NCI-H2171 treated with DMSO at 0.1 percent for 48 hours (cell line): Measurements from ENCODE around the gene ADGRA1.
"Not testable (repeated sequence)": the region's sequence is repeated elsewhere in the genome, so short reads cannot be mapped to it uniquely, and the experiment has no call there.

Experiments used
- DNase-seq: peaks from one replicate; lab custom pipeline; 2025; lab: John Stamatoyannopoulos, UW

ADGRA1 gene

DNA sequence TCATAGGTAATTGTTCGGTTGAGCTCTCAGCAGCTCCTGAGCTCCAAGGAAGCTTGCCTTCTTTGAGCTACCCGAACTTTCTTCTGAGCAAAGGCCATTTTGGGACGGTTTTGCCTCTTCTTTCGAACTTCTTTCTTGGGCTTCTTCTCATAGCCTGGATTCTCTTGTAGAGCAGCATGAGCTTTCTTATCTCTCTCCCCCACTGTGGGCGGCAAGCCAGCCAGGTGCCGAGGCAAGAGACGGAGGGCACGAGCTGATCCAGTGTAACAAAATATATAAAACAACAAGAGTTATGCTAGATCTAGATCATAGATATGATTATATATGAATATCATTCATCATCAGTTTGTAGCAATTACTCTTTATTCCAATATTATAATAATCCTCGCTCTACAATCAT lies 55.8 kb downstream of the ADGRA1 start:
- no peak for DNase-seq

DNA sequence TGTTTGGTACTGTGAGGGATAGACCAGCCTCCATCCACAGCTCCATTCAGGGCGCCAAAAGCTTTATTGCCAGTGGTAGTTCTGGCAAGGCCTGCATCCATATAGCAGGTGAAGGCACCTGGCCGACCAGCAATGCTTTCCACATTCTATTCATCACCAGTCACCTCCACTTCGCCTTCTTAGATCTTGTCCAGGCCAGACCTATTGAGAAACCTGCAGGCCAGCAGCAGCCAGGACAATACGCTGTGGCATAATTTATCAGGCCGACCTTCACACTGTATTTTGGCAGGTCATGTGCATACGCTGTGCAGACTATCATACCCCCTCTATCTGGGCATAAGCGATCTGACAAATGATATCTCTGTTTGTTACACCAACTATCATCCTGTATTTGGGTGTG lies 57.0 kb downstream of the ADGRA1 start:
- no peak for DNase-seq

DNA sequence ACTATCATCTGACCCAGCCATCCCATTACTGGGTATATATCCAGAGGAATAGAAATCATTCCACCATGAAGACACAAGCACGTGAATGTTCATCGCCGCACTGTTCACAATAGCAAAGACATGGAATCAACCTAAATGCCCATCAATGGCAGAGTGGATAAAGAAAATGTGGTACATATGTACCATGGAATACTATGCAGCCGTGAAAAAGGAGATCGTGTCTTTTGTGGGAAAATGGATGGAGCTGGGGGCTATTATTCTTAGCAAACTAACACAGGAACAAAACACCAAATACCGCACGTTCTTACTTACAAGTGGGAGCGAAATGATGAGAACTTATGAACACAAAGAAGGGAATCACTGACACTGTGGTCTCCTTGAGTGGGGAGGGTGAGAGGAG lies 62.5 kb downstream of the ADGRA1 start:
- DNase-seq, result no peak

DNA sequence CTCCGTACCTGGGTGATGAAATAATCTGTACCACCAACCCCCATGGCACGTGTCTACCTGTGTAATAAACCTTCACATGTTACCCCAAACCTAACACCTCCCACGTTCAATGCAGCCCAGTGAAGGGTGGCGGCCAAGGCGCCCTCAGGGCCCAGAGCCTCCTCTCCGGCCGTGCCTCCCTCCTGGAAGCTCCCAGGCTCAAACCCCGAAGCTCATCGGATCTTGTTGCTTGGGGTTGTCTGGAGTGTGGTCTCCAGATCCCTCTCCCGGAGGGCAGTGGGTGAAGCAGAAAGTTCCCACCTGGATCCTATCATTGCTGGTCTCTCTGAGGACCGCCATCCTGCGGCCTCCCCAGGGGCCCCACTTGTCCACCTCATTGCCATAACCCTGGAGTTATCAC lies 62.9 kb downstream of the ADGRA1 start:
- no peak for DNase-seq

DNA sequence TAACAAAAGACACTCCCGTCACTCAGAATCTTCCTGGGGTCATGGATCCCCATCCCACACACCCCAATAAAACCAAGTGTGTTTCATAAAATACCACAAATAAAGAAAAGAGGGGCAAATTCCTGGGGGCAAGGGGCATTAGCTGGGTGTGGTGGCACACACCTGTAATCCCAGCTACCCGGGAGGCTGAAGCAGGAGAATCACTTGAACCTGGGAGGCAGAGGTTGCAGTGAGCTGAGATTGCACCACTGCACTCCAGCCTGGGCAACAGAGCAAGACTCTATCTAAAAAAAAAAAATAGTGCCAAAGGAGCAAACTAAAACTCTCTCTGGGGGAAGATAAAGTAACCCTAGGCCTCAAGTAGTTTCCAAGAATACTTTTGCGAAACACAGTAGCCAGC lies 63.3 kb downstream of the ADGRA1 start:
- DNase-seq, result not testable (repeated sequence)

DNA sequence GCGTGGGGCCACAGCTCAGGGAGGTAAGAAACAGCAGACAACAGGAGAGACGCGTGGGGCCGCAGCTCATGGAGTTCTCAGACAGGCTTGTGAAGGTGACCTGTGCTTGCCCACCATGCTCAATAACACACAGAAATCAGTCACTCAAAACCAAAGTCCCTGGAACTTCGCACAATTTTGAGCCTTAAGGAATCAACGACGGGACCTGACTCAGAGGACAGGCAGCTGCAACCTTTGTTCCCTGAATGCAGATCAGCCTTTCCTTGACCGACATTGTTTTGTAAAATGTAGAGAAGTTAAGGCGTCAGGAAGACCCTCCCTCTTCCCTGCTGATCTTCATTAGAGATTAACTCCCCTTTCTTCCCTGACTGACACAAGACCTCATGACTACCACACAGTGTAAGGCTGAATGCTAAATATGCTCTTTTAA lies 63.8 kb downstream of the ADGRA1 start:
- no peak for DNase-seq

DNA sequence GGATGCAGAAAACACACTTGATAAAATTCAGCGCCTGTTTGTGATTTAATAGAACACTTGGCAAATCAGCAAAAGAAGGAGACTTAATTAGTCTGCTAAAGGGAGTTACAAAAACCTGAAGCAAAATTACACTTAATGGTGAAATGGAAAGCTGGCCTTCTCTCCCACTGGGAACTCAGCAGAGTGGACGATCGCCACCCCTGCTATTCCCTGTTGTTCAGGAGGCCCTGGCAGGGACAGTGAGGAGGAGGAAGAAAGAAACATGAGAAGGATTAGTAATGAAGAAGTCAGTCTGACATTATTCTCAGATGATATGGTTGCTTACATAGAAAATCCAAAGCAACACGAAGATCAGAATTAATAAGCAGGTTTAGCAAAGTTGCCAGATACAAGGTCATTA lies 66.7 kb downstream of the ADGRA1 start:
- no peak for DNase-seq

DNA sequence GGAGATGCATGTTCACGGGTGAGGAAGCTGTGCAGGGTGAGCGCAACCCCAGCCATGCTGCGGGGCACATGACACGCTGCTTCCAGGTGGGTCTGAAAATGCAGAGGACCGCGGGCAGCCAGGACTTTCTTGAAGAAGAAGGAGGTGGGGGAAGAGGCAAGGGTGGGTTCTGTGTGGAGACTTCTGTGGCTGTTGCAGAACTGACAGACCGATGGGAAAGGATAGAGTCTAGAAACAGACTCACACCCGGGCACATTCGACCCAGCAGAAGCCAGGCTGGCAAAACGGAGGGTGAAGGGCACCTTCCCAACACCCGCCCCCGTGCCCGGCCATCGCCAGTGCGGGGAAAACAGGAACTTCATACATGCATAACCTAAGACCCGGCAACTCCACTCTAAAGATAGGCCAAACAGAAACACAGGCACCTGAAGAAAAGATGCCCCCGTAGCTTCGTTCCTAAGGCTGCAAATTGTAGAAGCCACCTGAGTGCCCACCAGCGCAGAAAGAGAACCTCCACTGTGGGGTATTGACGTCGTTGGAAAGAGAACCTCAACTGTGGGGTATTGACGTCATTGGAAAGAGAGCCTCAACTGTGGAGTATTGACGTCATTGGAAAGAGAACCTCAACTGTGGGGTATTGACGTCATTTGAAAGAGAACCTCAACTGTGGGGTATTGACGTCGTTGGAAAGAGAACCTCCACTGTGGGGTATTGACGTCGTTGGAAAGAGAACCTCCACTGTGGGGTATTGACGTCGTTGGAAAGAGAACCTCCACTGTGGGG lies 67.5 kb downstream of the ADGRA1 start:
- no peak for DNase-seq

DNA sequence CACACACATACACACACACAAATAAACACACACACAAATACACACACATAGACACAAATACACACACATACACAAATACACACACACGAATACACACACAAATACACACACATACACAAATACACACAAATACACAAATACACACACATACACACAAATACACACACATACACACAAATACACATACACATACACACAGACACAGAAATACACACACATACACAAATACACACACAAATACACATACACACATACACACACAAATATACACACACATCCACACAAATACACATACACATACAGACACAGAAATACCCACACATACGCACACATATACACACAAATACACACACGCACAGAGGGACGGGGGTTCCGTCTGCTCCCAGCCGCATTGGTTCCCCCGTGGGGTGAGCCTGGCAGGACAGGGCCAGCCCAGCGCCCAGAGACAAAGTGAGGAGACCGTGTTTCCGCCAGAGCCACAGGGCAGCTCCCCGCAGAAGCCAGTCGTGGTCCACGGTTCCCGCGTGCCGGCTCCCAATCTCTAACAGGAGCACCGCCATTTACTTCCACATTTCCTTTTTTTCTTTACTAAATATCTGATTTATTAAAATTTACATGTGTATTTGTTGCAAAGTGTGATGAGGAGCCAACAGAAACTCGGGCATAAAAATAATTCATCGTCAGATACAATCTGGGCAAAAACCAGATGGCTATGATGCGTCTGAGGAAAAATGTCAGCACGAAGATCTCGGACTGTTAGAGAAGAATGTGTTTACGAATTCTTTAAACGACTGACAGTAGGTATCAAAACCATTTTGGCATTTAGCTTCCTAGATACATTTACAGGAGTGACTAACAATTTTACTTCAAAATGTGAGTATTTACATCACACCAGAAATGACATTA lies 69.2 kb downstream of the ADGRA1 start:
- DNase-seq, result no peak

DNA sequence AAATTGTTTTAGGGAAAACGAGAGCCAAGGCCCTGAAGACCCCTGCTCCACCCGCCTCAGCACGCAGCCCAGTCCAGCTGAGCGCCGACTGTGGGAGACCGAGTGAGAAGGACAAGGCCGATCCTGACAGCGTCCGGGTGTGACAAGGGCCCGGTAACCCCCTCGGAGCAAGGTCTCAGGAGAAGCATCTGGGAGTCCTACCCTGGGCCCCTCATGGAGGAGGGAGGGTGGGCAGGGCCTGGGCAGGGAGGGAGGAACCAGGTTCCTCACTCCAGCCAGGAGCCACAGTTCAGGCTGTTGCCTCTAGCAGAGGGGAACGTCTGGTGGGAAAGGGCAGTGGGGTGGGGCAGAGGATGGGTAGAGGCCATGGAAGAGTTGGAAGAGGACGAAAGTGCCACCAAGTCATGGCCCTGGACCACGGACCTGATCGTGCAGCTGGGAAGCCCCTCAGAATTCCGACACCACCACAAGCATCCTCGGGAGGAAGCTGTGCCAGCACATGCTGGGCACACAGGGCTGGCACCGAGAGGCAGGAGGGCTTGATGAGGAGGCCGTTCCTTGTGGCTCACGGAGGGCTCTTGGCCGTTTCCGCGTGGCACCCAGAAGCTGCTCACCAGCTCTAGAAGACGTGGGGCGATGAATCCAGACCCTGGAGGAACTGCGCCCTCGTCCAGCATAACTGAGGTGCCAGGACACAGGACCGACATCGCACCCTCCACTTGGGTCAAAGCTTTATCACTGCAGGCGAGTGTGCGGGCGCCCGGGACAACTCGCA lies 70.1 kb downstream of the ADGRA1 start:
- no peak for DNase-seq

DNA sequence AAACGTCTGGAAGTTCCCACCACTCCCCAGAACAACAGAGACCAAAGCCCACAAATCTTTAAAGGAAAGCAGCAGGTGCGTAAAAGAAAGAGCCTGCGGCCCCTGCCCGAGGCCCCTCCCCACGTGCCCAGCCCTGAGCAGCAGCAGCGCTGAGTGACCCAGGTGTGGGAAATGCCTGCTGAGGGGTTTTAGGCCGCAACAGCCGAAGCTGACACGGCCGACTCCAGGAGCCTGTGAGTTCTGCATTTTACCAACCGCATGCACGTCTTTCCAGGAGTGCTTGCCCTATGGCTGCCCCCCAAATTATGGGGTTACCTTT lies 70.7 kb downstream of the ADGRA1 start:
- no peak for DNase-seq

DNA sequence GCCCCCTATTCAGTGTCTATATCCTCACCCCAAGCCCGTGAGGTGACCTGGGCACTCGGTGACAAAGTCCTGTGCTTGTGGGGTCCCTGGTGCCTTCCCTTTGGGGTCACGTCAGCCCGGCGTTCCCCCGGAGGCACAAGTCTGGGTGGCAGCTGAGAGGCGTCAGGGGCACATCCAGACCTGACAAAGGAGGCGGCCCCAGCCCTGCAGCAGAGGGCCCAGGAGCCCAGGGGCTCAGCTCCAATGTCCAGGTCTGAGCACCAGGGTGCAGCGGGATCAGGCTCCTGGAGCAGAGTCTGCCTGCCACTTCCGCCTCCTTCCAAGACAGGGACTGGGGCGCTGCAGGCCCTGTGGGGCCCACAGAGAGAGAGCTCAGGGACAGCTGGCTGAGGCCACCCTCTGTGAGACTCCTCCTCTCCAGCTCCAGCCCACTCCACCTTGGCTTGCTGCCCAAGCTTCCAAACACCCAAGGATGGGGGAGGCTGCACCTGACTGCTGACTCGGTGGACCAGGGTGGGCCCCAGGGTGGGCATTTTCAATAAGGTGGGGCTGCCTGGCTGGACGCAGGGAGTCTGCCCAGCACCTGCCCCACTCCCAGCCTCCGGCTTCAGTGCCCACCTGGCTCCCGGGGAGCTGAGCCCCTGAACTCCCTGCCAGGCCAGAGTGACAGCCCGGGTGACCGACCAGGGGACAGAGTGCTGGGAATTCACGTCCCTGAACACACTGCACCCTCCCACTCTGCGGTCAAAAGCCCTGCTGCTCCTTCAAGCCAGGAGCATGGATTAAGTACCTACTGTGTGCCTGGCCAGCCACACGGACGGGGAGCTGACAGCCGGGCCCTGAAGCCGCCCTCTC lies 71.3 kb downstream of the ADGRA1 start:
- DNase-seq, result peak; percentile 66

DNA sequence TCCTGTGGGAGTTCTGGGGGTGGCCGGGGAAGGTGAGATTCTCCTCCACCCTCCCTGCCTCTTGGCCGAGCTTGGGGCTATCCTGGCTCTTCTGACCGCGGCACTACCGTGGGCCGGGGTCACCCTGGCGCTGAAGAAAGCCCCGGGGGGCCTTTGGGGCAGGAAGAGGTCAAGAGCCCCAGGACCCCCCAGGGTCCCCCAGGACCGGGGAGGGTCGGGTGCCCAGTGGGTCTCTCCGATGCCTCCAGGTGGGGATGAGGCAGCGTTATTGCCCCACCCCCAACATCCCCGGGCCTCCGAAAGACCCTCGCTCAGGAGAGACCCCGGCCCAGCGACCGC lies 71.9 kb downstream of the ADGRA1 start:
- no peak for DNase-seq

DNA sequence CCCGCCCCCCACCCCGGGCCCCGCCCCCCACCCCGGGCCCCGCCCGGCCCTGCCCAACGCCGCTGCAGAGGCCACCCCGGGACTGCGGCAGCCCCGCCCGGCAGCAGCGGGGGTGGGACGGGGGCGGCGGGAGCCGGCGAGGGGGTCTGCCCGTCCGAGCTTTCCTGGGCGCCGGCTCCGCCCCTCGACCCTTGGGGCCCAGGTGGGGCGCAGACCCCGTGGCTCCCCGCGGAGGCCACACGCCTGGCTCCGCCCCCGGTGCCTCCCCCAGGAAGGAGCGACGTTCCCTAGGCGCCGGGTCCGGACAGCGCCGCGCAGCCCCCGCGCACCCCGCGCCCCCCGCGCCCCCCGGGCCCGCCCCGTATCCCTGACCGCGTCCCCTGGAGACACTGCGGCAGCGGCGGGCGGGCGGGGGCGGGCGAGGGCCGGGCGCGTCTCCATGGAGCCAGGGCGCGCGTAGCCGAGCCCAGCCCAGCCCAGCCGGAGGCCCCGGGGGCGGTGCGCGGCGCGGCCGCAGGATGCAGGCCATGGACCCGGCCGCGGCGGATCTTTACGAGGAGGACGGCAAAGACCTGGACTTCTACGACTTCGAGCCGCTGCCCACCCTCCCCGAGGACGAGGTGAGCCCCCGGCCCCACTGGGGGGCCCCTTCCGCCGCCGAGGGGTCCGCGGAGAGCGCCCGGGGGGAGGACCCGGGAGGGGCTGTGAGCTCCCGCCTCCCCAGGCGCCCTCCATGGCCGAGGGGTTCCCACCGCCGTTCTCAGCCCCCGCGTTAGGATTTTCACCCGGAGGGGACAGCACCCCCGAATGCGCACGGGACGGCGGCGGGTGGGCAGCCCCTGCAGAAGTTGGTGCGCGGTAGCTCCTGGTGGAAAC lies 72.5 kb downstream of the ADGRA1 start, which contains the start of gene KNDC1:
Gene KNDC1 (plus strand): TSS at position 270 of the 876 bp plus-strand sequence. CDS start 249 bp downstream, at position 519.
- DNase-seq, result peak; percentile 2

DNA sequence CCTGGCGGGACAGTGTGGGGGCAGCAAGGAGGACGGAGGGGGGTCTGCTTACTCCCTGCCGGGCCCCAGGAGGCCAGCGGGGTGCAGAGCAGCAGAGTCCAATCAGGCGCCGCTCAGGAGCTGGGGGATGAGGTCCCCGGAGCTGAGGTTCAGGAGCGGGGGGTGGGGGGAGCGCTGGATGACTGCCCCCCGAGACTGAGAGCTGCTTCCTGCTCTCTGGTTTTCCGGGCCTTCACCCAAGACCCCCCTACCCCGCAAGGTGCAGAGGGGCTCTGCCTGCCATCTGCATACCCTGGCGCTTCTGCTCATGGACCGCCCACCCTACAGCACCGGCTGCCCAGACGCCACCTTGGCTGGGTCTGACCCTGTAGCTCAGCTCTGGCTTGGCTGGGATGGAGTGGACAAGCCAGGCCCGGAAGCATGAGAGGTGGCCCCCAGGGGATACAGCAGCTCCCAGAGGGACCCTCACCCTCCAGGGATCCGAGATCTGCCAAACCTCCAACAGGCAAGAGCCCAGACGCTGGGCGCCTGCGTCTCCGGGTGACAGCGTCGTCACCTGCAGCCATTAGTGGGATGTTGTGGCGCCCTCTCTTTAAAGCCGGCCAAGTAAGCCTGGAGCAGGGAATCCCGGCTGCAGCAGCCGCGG lies 73.2 kb downstream of the ADGRA1 start:
- DNase-seq, result peak; percentile 1

DNA sequence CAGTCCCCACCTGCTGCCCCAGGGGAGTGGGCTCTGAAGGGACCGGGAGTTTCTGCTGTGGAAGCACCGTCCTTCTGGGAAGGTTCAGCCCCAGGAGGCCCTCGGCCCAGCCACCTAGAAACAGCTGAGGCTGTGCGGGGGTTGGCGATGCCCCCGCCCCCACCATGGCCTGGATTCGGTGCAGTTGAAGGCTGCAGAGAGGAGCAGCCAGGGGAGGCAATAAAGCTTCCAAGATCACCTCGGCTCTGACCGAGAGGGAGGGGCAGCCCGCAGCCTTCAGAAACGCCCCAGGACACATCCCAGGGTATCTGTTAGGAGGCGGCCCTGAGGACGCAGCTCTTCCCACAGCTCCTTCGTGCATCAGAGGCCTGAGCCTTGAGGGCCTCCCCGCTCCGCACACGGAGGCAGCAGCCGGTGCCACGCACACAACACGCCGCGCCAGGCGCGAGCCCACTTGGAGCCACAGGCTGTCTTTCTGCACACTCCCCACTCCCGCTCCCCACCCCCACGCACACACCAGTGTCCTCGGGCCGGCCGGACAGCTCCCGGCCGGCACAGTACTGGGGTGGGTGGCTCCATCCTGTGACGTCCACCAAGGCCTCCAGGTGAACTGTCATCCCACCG lies 73.9 kb downstream of the ADGRA1 start:
- no peak for DNase-seq

DNA sequence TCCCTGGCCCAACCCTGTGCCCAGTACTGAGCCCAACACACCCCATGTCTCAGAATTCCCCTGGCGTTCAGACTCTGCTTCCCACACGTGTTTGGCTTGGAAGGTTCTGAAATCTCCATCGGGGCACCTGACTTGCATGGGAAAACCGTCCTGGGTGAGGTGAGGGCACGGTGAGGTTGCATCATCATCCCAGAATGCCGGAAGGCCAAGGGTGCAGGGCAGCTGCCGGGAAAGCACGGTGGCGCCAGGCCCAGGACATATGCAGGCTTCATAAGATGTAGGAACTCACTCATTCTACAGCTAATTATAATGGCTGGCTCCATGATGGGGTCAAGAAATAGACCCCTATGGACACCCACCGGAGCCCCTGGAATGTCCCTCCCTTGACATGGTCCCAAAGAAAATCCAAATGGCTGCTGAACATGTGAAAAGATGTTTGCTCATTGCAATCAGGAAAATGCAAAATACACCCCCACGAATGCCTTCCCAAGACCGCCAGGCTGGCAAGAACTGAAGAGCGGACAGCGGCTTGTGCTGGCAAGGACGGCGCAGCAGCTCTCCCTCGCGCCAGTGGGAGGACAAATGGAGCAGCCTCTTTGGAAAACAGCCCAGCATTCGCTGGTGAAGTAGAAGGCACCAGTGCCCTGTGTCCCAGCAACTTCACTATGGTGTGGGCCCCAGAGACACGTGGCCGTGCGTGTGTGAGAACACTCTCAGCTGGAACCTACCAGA lies 74.6 kb downstream of the ADGRA1 start:
- no peak for DNase-seq

DNA sequence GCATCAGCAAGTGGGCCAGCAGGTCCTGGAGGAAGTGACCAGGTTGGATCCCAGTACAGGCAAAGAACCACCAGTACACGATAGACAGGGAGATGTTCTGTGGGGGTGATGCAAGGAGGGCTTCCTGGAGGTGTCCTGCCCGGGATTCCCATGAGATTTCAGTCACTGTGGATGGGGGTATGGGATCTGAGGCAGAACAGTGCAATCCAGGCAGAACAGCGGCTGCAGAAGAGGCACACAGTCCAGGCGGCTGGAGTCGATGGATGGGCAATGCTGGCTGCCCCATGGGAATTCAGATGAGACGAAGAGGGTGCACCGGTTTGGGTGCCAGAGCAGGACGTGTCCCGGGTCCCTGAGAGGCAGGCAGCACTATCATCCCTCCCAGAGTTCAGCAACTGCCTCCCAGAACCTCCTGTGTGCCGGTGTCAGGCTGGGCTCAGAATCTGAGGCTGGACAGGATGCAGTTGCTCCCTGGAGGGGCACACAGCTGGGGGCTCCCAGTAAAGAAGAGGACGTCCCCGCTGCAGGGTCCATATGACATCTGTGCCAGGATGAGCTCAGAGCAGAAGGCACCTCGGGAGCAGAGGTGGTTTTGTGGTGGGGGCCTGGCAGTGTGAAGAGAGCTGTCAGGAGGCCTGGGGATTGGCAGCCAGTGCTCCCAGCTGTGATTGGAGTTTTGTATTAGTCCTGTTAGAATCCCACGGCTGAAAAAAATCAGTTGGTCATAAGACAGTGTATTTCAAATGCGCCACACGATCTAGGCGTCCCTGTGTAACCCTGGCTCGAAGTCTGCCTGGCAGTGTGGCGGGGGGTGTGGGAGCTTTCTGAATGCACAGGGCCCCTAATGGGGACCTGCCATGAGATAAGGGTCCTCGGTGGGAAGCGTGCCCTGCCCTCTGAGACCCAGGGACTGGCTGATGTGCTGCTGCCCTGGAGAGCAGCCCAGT lies 75.5 kb downstream of the ADGRA1 start:
- no peak for DNase-seq
